Activated CD4-positive, CD25-positive, alpha-beta regulatory T cell treated with anti-CD3 and anti-CD28 coated beads, Interleukin-2, amount 50 U/mL, for 72 hours (primary cell): Measurements from ENCODE around the gene PDGFD.

Source experiments
- DNase-seq: peaks from one replicate; pipeline ENCODE4 v3.0.0; 2021

PDGFD gene

GRCh38 chr11:103994518-103994917, 169.4 kb downstream of the PDGFD start:
- DNase-seq = no peak

- no peak for DNase-seq
Observed at GRCh38 chr11:103994094-103994493, 169.9 kb downstream of the PDGFD start.

GRCh38 chr11:103993507-103993906, 170.4 kb downstream of the PDGFD start:
- DNase-seq = no peak

- no peak for DNase-seq
Observed at GRCh38 chr11:103988595-103988969, 175.4 kb downstream of the PDGFD start.

GRCh38 chr11:103987629-103988594, 176.0 kb downstream of the PDGFD start:
- no peak for DNase-seq

GRCh38 chr11:103985041-103985440, 178.9 kb downstream of the PDGFD start:
- no peak for DNase-seq

- no peak for DNase-seq
Observed at GRCh38 chr11:103980108-103980507, 183.8 kb downstream of the PDGFD start.

- DNase-seq = no peak
Observed at GRCh38 chr11:103978616-103979595, 185.0 kb downstream of the PDGFD start.

- DNase-seq = no peak
Observed at GRCh38 chr11:103972013-103972412, 191.9 kb downstream of the PDGFD start.

- DNase-seq = no peak
Observed at GRCh38 chr11:103970701-103971249, 193.2 kb downstream of the PDGFD start.

GRCh38 chr11:103968685-103969084, 195.3 kb downstream of the PDGFD start:
- DNase-seq = no peak

- no peak for DNase-seq
Observed at GRCh38 chr11:103967985-103968384, 196.0 kb downstream of the PDGFD start.

GRCh38 chr11:103964390-103964789, 199.6 kb downstream of the PDGFD start:
- DNase-seq = no peak

GRCh38 chr11:103963648-103964047, 200.3 kb downstream of the PDGFD start:
- no peak for DNase-seq

GRCh38 chr11:103961010-103961409, 202.9 kb downstream of the PDGFD start:
- DNase-seq = no peak

- no peak for DNase-seq
Observed at GRCh38 chr11:103960108-103960507, 203.8 kb downstream of the PDGFD start.

- DNase-seq = no peak
Observed at GRCh38 chr11:103959279-103959942, 204.5 kb downstream of the PDGFD start.

- DNase-seq = no peak
Observed at GRCh38 chr11:103958475-103959215, 205.3 kb downstream of the PDGFD start.

GRCh38 chr11:103953797-103954486, 210.0 kb downstream of the PDGFD start:
- DNase-seq = no peak

- DNase-seq = no peak
Observed at GRCh38 chr11:103949781-103950180, 214.2 kb downstream of the PDGFD start.

GRCh38 chr11:103948187-103948763, 215.7 kb downstream of the PDGFD start:
- DNase-seq = no peak
